Mesendoderm (in vitro differentiated cells): ENCODE data around the gene ALOX15B.

Experiments
- DNase-seq: peaks from one replicate; pipeline ENCODE4 v3.0.0; 2013
- H2AK5ac ChIP-seq: 2 replicates; pipeline ENCODE4 v1.6.1; 2013; ENCODE audit warnings: low read length, inconsistent platforms
- H2BK120ac ChIP-seq: 2 replicates; pipeline ENCODE4 v1.6.1; 2013; ENCODE audit warnings: low read depth, mild to moderate bottlenecking, low read length, moderate library complexity, mixed read lengths
- H2BK15ac ChIP-seq: replicated peaks from 2 replicates; pipeline ENCODE4 v1.6.1; 2013; ENCODE audit warnings: low read depth, mild to moderate bottlenecking, moderate library complexity
- H2BK5ac ChIP-seq: 2 replicates; pipeline ENCODE4 v1.6.1; 2013; ENCODE audit warnings: low read length, inconsistent platforms
- H3K18ac ChIP-seq: 2 replicates; pipeline ENCODE4 v1.6.1; 2013; ENCODE audit warnings: mild to moderate bottlenecking, low read length, mixed read lengths
- H3K23ac ChIP-seq: one replicate; pipeline ENCODE4 v1.6.1; 2013; ENCODE audit warnings: low read length
- H3K27ac ChIP-seq: 2 replicates; pipeline ENCODE4 v1.5.1; 2013; ENCODE audit warnings: low read depth, mild to moderate bottlenecking, inconsistent platforms, low read length, moderate library complexity
- H3K27me3 ChIP-seq: 2 replicates; pipeline ENCODE4 v1.6.1; 2013; ENCODE audit warnings: low read length, control low read depth, mild to moderate bottlenecking, inconsistent platforms; ENCODE audit not compliant: insufficient read depth, poor library complexity
- H3K36me3 ChIP-seq: 2 replicates; pipeline ENCODE4 v1.6.1; 2013; ENCODE audit warnings: low read length, inconsistent platforms; ENCODE audit not compliant: control insufficient read depth, insufficient read depth
- H3K4ac ChIP-seq: one replicate; pipeline ENCODE4 v1.6.1; 2013; ENCODE audit warnings: low read depth, mild to moderate bottlenecking, low read length, moderate library complexity
- H3K4me1 ChIP-seq: 2 replicates; pipeline ENCODE4 v1.6.1; 2013; ENCODE audit warnings: low read depth, low read length, inconsistent platforms; ENCODE audit not compliant: control insufficient read depth
- H3K4me2 ChIP-seq: 2 replicates; pipeline ENCODE4 v1.6.1; 2013; ENCODE audit warnings: low read length
- H3K4me3 ChIP-seq: 2 replicates; pipeline ENCODE4 v1.5.1; 2013; ENCODE audit warnings: mild to moderate bottlenecking, low read length
- H3K56ac ChIP-seq: one replicate; pipeline ENCODE4 v1.6.1; 2013; ENCODE audit warnings: low read length
- H3K79me1 ChIP-seq: 2 replicates; pipeline ENCODE4 v1.6.1; 2013; ENCODE audit warnings: low read length, inconsistent platforms
- H3K79me2 ChIP-seq: 2 replicates; pipeline ENCODE4 v1.6.1; 2013; ENCODE audit warnings: mild to moderate bottlenecking, low read length; ENCODE audit not compliant: control insufficient read depth, insufficient read depth
- H3K9ac ChIP-seq: 2 replicates; pipeline ENCODE4 v1.6.1; 2013; ENCODE audit warnings: low read length, inconsistent platforms
- H4K5ac ChIP-seq: one replicate; pipeline ENCODE4 v1.6.1; 2013; ENCODE audit warnings: low read length
- H4K8ac ChIP-seq: one replicate; pipeline ENCODE4 v1.6.1; 2013; ENCODE audit warnings: low read depth, mild to moderate bottlenecking, control low read depth, low read length, moderate library complexity
- WGBS: extraction: QIAGEN DNeasy Blood & Tissue Kit; methylation state at CpG from one replicate; pipeline ENCODE4 v1.1.7; 2013; ENCODE audit warnings: low lambda C conversion rate, missing lambda C conversion rate; ENCODE audit not compliant: insufficient coverage; ENCODE audit errors: extremely low coverage; 5-methylcytosine and 5-hydroxymethylcytosine counted together

ALOX15B gene

GRCh38 chr17:8071496-8071895 lies 32.6 kb downstream of the ALOX15B start:
- H3K4ac ChIP-seq = no peak overlapping the region
- no peaks in the 10 kb centered on the region for H3K79me1 ChIP-seq
- no peak overlapping the region for H3K23ac ChIP-seq
- no peaks in the 10 kb centered on the region for H3K36me3 ChIP-seq
- no peak overlapping the region for H4K8ac ChIP-seq
- H3K9ac ChIP-seq = no peak overlapping the region
- H2BK120ac ChIP-seq = no peak overlapping the region
- no peak overlapping the region for H2AK5ac ChIP-seq
- H2BK5ac ChIP-seq = no peak overlapping the region
- no peak overlapping the region for H2BK15ac ChIP-seq
- no peak overlapping the region for H3K18ac ChIP-seq
- no peak overlapping the region for H3K27ac ChIP-seq
- no peak overlapping the region for H3K4me3 ChIP-seq
- H4K5ac ChIP-seq = no peak overlapping the region
- no CpG with 5 or more reads among the region's 12 CpGs for WGBS
- H3K27me3 ChIP-seq = peaks cover 41% of the 10 kb centered on the region
- no peak overlapping the region for H3K4me2 ChIP-seq
- H3K4me1 ChIP-seq = peaks cover 7% of the 10 kb centered on the region
- H3K56ac ChIP-seq = no peak overlapping the region
- H3K79me2 ChIP-seq = no peaks in the 10 kb centered on the region
- no peak for DNase-seq

DNA sequence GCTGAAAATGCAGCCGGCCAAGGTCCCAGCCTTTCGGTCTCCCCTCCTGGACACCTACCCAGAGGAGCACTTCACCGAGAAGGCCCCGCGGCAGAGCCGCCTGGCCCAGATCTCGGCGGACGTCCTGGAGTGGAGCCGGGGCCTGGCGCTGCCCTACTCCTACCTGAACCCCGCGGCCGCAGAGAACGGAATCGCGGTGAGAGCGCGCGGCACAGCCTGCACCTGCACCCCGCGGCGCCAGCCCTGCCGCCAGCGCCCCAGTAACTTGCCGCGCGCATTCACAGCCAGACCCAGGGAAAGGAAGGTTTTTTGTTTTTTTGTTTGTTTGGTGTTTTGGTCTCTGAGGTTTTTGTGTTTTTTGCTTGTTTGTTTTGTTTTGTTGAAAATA lies 33.5 kb downstream of the ALOX15B start:
- Histone ChIP-seq H3K27ac (no peak overlapping the region), H3K79me1 (no peaks in the 10 kb centered on the region), H2AK5ac (no peak overlapping the region), H2BK5ac (no peak overlapping the region), H3K79me2 (no peaks in the 10 kb centered on the region), H3K23ac (no peak overlapping the region), H3K36me3 (no peaks in the 10 kb centered on the region), H3K9ac (no peak overlapping the region), H3K4ac (no peak overlapping the region), H3K56ac (peak overlapping the region; percentile 49), H4K8ac (no peak overlapping the region), H2BK120ac (no peak overlapping the region), H3K4me2 (no peak overlapping the region), H3K4me1 (peaks cover 7% of the 10 kb centered on the region), H3K18ac (no peak overlapping the region), H2BK15ac (no peak overlapping the region), H4K5ac (no peak overlapping the region), H3K27me3 (peaks cover 41% of the 10 kb centered on the region), H3K4me3 (no peak overlapping the region)
- no peak for DNase-seq
- WGBS = no CpG with 5 or more reads among the region's 28 CpGs

- H3K9ac ChIP-seq = no peak overlapping the region
- no peak overlapping the region for H3K23ac ChIP-seq
- peak overlapping the region; percentile 14 for H3K4me2 ChIP-seq
- no peaks in the 10 kb centered on the region for H3K79me1 ChIP-seq
- WGBS = no CpG with 5 or more reads among the region's 40 CpGs
- H3K18ac ChIP-seq = no peak overlapping the region
- H3K4me1 ChIP-seq = peaks cover 7% of the 10 kb centered on the region
- no peaks in the 10 kb centered on the region for H3K36me3 ChIP-seq
- no peak overlapping the region for H2BK15ac ChIP-seq
- no peak overlapping the region for H2BK5ac ChIP-seq
- H3K27me3 ChIP-seq = peaks cover 41% of the 10 kb centered on the region
- no peak overlapping the region for H3K4ac ChIP-seq
- no peak overlapping the region for H3K27ac ChIP-seq
- H3K79me2 ChIP-seq = no peaks in the 10 kb centered on the region
- no peak overlapping the region for H2BK120ac ChIP-seq
- H4K8ac ChIP-seq = no peak overlapping the region
- H4K5ac ChIP-seq = no peak overlapping the region
- no peak overlapping the region for H2AK5ac ChIP-seq
- no peak overlapping the region for H3K4me3 ChIP-seq
- peak overlapping the region; percentile 54 for H3K56ac ChIP-seq
- no peak for DNase-seq
Observed at GRCh38 chr17:8072729-8073461, 34.0 kb downstream of the ALOX15B start.

- Histone ChIP-seq H3K18ac (no peak overlapping the region), H3K9ac (no peak overlapping the region), H3K79me1 (no peaks in the 10 kb centered on the region), H3K23ac (no peak overlapping the region), H4K8ac (no peak overlapping the region), H3K79me2 (no peaks in the 10 kb centered on the region), H2BK5ac (no peak overlapping the region), H3K4me1 (peaks cover 7% of the 10 kb centered on the region), H3K56ac (peak overlapping the region; percentile 53), H3K4ac (no peak overlapping the region), H3K27ac (no peak overlapping the region), H3K36me3 (no peaks in the 10 kb centered on the region), H4K5ac (no peak overlapping the region), H2AK5ac (no peak overlapping the region), H2BK15ac (no peak overlapping the region), H2BK120ac (no peak overlapping the region), H3K4me3 (no peak overlapping the region), H3K27me3 (peaks cover 41% of the 10 kb centered on the region), H3K4me2 (peak overlapping the region; percentile 35)
- peak; percentile 83 for DNase-seq
- no CpG with 5 or more reads among the region's 28 CpGs for WGBS
Observed at GRCh38 chr17:8073627-8074484, 35.0 kb downstream of the ALOX15B start.

DNA sequence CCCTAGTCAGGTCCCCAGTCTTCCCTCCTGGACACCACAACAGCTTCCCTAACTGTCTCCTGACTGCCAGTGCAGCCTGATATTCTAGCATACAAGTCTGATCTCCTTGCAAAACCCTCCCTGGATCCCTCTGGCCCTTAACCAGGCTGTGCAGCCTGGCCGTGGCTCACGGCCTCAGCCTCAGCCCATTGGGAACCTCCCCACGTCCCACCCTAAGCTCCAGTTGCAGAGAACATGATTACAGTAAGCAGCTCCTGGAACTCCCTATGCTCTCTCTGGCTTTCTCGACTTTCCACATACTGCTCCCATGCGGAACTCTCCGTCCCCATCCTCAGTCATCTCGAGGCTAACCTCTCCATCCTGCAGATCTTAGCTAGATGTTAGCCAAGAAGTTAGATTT lies 35.7 kb downstream of the ALOX15B start:
- no peak overlapping the region for H3K56ac ChIP-seq
- DNase-seq = no peak
- H2BK120ac ChIP-seq = no peak overlapping the region
- peaks cover 3% of the 10 kb centered on the region for H3K4me1 ChIP-seq
- no peak overlapping the region for H3K18ac ChIP-seq
- no peaks in the 10 kb centered on the region for H3K79me1 ChIP-seq
- H3K23ac ChIP-seq = no peak overlapping the region
- no peaks in the 10 kb centered on the region for H3K79me2 ChIP-seq
- H2BK15ac ChIP-seq = no peak overlapping the region
- no peak overlapping the region for H3K4ac ChIP-seq
- WGBS = no CpG with 5 or more reads among the region's 7 CpGs
- no peak overlapping the region for H3K27ac ChIP-seq
- peaks cover 41% of the 10 kb centered on the region for H3K27me3 ChIP-seq
- H3K4me2 ChIP-seq = no peak overlapping the region
- no peak overlapping the region for H2AK5ac ChIP-seq
- no peak overlapping the region for H3K9ac ChIP-seq
- no peak overlapping the region for H4K8ac ChIP-seq
- H3K4me3 ChIP-seq = no peak overlapping the region
- no peak overlapping the region for H4K5ac ChIP-seq
- H3K36me3 ChIP-seq = no peaks in the 10 kb centered on the region
- H2BK5ac ChIP-seq = no peak overlapping the region
